ENCODE results near the gene UBAC1.

The UBAC1 gene

GRCh38 chr9:135983208-135984071, 22.3 kb upstream of the UBAC1 start:
- H3K36me3 ChIP-seq (ENCODE audit: insufficient read depth) = no peaks in the 10 kb centered on the region
- no peak overlapping the region for H3K9ac ChIP-seq
- H3K4me2 ChIP-seq = no peak overlapping the region
- H4K20me1 ChIP-seq (ENCODE audit: insufficient read depth) = no peaks in the 10 kb centered on the region
- no peak overlapping the region for H3K4me3 ChIP-seq (IDR thresholded peaks at IDR 0.05; ENCODE audit: insufficient read depth, low read depth, low read length)
- no peak overlapping the region for H2AFZ ChIP-seq (ENCODE audit: low read depth)
- H3K27ac ChIP-seq = no peak overlapping the region
- no peaks in the 10 kb centered on the region for H3K79me2 ChIP-seq (ENCODE audit: insufficient read depth, low read depth)
- H3K27me3 ChIP-seq (ENCODE audit: insufficient read depth, low read depth) = peaks cover 93% of the 10 kb centered on the region
- no peaks in the 10 kb centered on the region for H3K4me1 ChIP-seq (ENCODE audit: low read depth, poor library complexity, severe bottlenecking)
- TF ChIP-seq, protein P1, sequence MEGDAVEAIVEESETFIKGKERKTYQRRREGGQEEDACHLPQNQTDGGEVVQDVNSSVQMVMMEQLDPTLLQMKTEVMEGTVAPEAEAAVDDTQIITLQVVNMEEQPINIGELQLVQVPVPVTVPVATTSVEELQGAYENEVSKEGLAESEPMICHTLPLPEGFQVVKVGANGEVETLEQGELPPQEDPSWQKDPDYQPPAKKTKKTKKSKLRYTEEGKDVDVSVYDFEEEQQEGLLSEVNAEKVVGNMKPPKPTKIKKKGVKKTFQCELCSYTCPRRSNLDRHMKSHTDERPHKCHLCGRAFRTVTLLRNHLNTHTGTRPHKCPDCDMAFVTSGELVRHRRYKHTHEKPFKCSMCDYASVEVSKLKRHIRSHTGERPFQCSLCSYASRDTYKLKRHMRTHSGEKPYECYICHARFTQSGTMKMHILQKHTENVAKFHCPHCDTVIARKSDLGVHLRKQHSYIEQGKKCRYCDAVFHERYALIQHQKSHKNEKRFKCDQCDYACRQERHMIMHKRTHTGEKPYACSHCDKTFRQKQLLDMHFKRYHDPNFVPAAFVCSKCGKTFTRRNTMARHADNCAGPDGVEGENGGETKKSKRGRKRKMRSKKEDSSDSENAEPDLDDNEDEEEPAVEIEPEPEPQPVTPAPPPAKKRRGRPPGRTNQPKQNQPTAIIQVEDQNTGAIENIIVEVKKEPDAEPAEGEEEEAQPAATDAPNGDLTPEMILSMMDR (conservative IDR thresholded peaks at IDR 0.05; ENCODE audit: low read depth, low read length) = no peak

- no peak overlapping the region for H2AFZ ChIP-seq (ENCODE audit: low read depth)
- TF ChIP-seq, protein P1 (conservative IDR thresholded peaks at IDR 0.05; ENCODE audit: low read depth, low read length) = no peak
- no peak overlapping the region for H3K9ac ChIP-seq
- no peak overlapping the region for H3K4me3 ChIP-seq (IDR thresholded peaks at IDR 0.05; ENCODE audit: insufficient read depth, low read depth, low read length)
- no peaks in the 10 kb centered on the region for H3K36me3 ChIP-seq (ENCODE audit: insufficient read depth)
- no peaks in the 10 kb centered on the region for H3K4me1 ChIP-seq (ENCODE audit: low read depth, poor library complexity, severe bottlenecking)
- no peaks in the 10 kb centered on the region for H4K20me1 ChIP-seq (ENCODE audit: insufficient read depth)
- H3K4me2 ChIP-seq = no peak overlapping the region
- H3K27ac ChIP-seq = no peak overlapping the region
- H3K79me2 ChIP-seq (ENCODE audit: insufficient read depth, low read depth) = no peaks in the 10 kb centered on the region
- H3K27me3 ChIP-seq (ENCODE audit: insufficient read depth, low read depth) = peaks cover 85% of the 10 kb centered on the region
Observed at GRCh38 chr9:135982499-135983207, 21.5 kb upstream of the UBAC1 start.

DNA sequence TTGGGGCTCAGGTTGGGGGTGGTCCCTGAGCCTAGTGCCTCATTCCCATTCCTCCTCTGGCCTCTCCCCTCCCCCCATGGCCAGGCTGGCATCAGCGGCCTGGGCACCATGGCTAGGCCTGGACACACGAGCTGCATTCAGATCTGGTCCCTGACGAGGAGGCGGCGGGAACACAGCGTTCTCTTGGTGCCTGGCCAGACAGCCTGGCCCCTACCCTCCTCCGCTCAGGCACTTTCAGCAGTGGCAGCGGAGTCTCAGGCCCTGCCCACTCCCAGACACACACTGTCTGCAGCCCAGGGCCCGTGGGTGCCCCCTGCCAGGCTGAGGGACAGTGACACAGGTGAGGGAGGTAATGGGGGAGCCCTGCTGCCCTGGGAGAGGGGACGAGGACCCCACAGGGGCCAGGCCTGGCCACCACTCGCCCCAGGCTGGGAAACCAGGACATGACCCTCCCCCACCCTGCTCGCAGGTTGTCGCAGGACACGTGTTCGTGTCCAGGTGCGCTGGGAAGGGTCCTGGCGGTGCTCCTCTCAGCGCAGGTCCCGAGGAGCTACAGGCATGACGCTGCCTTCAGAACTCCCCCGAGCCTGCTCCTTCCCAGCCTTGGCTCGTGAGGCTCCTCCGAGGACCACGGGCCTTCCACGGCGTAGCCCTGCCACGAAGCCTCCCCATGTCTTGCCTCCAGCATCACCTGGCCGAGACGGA, 19.9 kb upstream of the UBAC1 start:
- Histone ChIP-seq H2AFZ (ENCODE audit: low read depth) (no peak overlapping the region), H3K4me2 (no peak overlapping the region), H3K36me3 (ENCODE audit: insufficient read depth) (no peaks in the 10 kb centered on the region), H3K4me1 (ENCODE audit: low read depth, poor library complexity, severe bottlenecking) (no peaks in the 10 kb centered on the region), H3K27me3 (ENCODE audit: insufficient read depth, low read depth) (peaks cover 83% of the 10 kb centered on the region), H3K4me3 (IDR thresholded peaks at IDR 0.05; ENCODE audit: insufficient read depth, low read depth, low read length) (no peak overlapping the region), H3K79me2 (ENCODE audit: insufficient read depth, low read depth) (no peaks in the 10 kb centered on the region), H3K27ac (no peak overlapping the region), H3K9ac (no peak overlapping the region), H4K20me1 (ENCODE audit: insufficient read depth) (no peaks in the 10 kb centered on the region)
- TF ChIP-seq, protein P1 (conservative IDR thresholded peaks at IDR 0.05; ENCODE audit: low read depth, low read length) = no peak

- no peaks in the 10 kb centered on the region for H4K20me1 ChIP-seq (ENCODE audit: insufficient read depth)
- H3K4me2 ChIP-seq = no peak overlapping the region
- H2AFZ ChIP-seq (ENCODE audit: low read depth) = no peak overlapping the region
- H3K27me3 ChIP-seq (ENCODE audit: insufficient read depth, low read depth) = peaks cover 83% of the 10 kb centered on the region
- no peaks in the 10 kb centered on the region for H3K79me2 ChIP-seq (ENCODE audit: insufficient read depth, low read depth)
- no peak overlapping the region for H3K27ac ChIP-seq
- no peak overlapping the region for H3K9ac ChIP-seq
- no peaks in the 10 kb centered on the region for H3K36me3 ChIP-seq (ENCODE audit: insufficient read depth)
- H3K4me3 ChIP-seq (IDR thresholded peaks at IDR 0.05; ENCODE audit: insufficient read depth, low read depth, low read length) = no peak overlapping the region
- no peaks in the 10 kb centered on the region for H3K4me1 ChIP-seq (ENCODE audit: low read depth, poor library complexity, severe bottlenecking)
- TF ChIP-seq, protein P1 (conservative IDR thresholded peaks at IDR 0.05; ENCODE audit: low read depth, low read length) = no peak
Observed at GRCh38 chr9:135979547-135980166, 18.5 kb upstream of the UBAC1 start.

Data from KMS-11 (cell line).